HL-60 (cell line): ENCODE results near the gene KLF15.

Experiments
- DNase-seq, 2 experiments: peaks; one replicate each; pipeline ENCODE4 v3.0.0-alpha.2; 2010 to 2020; ENCODE audit warnings: low read depth in 1 of 2, low spot score in 1 of 2
- H3K27ac ChIP-seq: fragments of 250-450 bp; sonication (Bioruptor Pico); replicated peaks from 2 replicates; pipeline ENCODE4 v1.5.1; 2020; ENCODE audit warnings: mild to moderate bottlenecking, moderate library complexity
- H3K27me3 ChIP-seq: fragments of 250-450 bp; sonication (Bioruptor Pico); 2 replicates; pipeline ENCODE4 v1.5.1; 2021; ENCODE audit warnings: mild to moderate bottlenecking, moderate library complexity; ENCODE audit not compliant: insufficient read depth, poor library complexity, severe bottlenecking
- H3K4me3 ChIP-seq: replicated peaks from 2 replicates; pipeline ENCODE4 v1.5.1; 2011; ENCODE audit warnings: mild to moderate bottlenecking, control low read depth, low read length; ENCODE audit not compliant: insufficient read depth
- CTCF ChIP-seq: IDR thresholded peaks from one replicate; pipeline ENCODE4 v1.5.1; 2011; ENCODE audit warnings: low read length, control low read depth, inconsistent platforms; ENCODE audit not compliant: insufficient read depth
- GABPA ChIP-seq: IDR thresholded peaks from 2 replicates; pipeline ENCODE4 v1.6.1; 2012; ENCODE audit warnings: low read depth
- POLR2AphosphoS5 ChIP-seq: IDR thresholded peaks from 2 replicates; pipeline ENCODE4 v1.6.1; 2012; ENCODE audit warnings: low read depth
- SPI1 ChIP-seq: IDR thresholded peaks from 2 replicates; pipeline ENCODE4 v1.6.1; 2012; ENCODE audit warnings: low read depth, mild to moderate bottlenecking, borderline replicate concordance
- TF ChIP-seq, protein P1 (sequence below): IDR thresholded peaks from 2 replicates; pipeline ENCODE4 v1.6.1; 2012; ENCODE audit warnings: low read depth; ENCODE audit not compliant: insufficient replicate concordance

The KLF15 gene

DNA sequence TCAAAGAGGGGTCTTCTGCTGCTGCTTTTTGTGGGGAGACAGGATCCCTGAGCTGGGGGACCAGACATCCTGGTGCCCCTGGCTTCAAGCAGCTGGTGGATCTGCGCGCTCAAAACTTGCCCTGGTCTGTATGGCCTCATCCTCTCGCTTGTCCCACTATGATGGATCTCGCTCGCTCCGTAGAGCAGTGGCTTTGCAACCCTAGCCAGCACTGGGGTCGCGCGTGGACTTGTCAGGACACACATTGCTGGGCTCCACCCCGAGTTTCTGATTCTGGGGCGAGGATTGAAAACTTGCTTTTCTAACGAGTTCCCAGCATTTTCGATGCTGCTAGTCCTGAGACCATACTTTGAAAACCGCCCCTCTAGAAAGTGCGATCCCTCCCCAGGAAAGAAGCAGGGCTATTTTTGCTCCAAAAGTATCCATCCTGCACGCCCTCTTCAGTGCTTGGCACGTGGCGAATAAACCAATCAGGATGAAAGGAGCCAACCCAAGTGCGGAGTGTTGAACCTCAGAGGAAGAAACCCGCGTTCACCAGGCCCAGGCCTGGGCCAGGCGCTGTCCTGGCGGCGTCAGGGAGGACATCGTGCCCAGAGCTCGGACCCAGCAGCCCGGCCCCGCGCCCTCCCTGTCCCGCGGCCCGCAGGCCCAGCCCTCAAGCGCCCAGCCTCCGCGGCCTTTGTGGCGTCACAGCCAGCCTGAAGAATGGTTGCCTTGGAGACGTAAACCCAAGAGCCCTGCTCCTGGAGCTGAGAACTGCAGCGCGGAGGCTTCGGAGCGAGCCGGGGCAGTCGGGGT is 37.2 kb upstream of the KLF15 start, which contains the start of gene CFAP100:
Gene CFAP100 (plus strand): TSS at position 731 of the 798 bp plus-strand sequence. CDS start 1,092 bp downstream, outside the sequence.
- DNase-seq: no peak
- H3K27me3 ChIP-seq: peaks cover 15% of the 10 kb centered on the region
- no peak within 1 kb of the TSS for H3K27ac ChIP-seq
- TF ChIP-seq POLR2AphosphoS5 (no peak), CTCF (no peak), GABPA (no peak), SPI1 (no peak)
- TF ChIP-seq, protein P1, sequence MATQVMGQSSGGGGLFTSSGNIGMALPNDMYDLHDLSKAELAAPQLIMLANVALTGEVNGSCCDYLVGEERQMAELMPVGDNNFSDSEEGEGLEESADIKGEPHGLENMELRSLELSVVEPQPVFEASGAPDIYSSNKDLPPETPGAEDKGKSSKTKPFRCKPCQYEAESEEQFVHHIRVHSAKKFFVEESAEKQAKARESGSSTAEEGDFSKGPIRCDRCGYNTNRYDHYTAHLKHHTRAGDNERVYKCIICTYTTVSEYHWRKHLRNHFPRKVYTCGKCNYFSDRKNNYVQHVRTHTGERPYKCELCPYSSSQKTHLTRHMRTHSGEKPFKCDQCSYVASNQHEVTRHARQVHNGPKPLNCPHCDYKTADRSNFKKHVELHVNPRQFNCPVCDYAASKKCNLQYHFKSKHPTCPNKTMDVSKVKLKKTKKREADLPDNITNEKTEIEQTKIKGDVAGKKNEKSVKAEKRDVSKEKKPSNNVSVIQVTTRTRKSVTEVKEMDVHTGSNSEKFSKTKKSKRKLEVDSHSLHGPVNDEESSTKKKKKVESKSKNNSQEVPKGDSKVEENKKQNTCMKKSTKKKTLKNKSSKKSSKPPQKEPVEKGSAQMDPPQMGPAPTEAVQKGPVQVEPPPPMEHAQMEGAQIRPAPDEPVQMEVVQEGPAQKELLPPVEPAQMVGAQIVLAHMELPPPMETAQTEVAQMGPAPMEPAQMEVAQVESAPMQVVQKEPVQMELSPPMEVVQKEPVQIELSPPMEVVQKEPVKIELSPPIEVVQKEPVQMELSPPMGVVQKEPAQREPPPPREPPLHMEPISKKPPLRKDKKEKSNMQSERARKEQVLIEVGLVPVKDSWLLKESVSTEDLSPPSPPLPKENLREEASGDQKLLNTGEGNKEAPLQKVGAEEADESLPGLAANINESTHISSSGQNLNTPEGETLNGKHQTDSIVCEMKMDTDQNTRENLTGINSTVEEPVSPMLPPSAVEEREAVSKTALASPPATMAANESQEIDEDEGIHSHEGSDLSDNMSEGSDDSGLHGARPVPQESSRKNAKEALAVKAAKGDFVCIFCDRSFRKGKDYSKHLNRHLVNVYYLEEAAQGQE: no peak
- no peak within 1 kb of the TSS for H3K4me3 ChIP-seq

DNA sequence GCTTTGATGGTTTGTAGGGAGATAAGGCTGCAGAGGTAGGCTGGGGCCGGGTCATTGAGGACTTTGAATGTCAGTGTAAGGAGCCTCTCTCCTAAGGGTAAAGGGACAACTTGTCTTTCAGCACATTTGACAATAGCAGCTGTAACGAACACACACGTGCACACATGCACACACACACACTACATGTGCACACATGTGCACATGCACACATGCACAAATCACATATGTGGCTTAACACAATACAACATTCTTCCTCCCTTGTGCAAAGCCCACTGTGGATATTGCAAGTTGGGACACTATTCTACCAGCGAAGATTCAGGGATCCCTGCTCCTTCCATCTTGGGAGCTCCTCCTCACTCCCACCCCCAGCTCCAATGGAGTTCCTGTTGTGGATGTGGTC is 36.4 kb upstream of the KLF15 start:
- no peak overlapping the region for H3K27ac ChIP-seq
- no peak for DNase-seq
- H3K27me3 ChIP-seq: peaks cover 15% of the 10 kb centered on the region
- no peak overlapping the region for H3K4me3 ChIP-seq
- no peak for TF ChIP-seq POLR2AphosphoS5
- no peak for TF ChIP-seq CTCF
- TF ChIP-seq, protein P1: no peak
- no peak for TF ChIP-seq SPI1
- TF ChIP-seq GABPA: no peak

DNA sequence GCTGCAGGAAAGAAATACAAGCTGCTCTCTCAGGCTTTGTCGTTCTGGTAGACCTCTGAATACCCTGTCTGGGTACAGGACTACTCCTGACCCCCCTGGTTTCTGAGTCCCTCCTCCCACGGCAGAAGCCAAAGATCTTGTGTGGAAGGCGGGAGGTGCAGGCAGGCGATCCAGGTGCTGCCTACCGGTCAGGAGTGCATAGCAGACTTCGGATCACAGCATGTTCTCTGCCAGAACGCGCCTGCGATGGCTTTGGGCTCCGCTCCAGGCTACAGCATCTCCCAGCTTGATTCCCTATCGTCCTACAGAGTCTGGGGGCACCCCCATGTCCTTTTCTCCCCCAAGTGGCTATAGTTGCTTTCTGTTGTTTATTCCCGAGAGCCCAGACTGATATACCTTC is 35.0 kb upstream of the KLF15 start:
- Histone ChIP-seq H3K27ac (no peak overlapping the region), H3K4me3 (no peak overlapping the region), H3K27me3 (peaks cover 15% of the 10 kb centered on the region)
- TF ChIP-seq SPI1 (no peak), POLR2AphosphoS5 (no peak), CTCF (no peak), GABPA (no peak)
- TF ChIP-seq, protein P1: no peak
- no peak for DNase-seq
